ENCODE results near the gene MALAT1.
"Not testable (repeated sequence)": the region's sequence is repeated elsewhere in the genome, so short reads cannot be mapped to it uniquely, and the experiment has no call there.

Gene MALAT1

DNA sequence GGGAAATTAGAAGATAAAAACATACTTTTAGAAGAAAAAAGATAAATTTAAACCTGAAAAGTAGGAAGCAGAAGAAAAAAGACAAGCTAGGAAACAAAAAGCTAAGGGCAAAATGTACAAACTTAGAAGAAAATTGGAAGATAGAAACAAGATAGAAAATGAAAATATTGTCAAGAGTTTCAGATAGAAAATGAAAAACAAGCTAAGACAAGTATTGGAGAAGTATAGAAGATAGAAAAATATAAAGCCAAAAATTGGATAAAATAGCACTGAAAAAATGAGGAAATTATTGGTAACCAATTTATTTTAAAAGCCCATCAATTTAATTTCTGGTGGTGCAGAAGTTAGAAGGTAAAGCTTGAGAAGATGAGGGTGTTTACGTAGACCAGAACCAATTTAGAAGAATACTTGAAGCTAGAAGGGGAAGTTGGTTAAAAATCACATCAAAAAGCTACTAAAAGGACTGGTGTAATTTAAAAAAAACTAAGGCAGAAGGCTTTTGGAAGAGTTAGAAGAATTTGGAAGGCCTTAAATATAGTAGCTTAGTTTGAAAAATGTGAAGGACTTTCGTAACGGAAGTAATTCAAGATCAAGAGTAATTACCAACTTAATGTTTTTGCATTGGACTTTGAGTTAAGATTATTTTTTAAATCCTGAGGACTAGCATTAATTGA is 1.0 kb downstream of the MALAT1 start:
- no peak for DNase-seq

DNA sequence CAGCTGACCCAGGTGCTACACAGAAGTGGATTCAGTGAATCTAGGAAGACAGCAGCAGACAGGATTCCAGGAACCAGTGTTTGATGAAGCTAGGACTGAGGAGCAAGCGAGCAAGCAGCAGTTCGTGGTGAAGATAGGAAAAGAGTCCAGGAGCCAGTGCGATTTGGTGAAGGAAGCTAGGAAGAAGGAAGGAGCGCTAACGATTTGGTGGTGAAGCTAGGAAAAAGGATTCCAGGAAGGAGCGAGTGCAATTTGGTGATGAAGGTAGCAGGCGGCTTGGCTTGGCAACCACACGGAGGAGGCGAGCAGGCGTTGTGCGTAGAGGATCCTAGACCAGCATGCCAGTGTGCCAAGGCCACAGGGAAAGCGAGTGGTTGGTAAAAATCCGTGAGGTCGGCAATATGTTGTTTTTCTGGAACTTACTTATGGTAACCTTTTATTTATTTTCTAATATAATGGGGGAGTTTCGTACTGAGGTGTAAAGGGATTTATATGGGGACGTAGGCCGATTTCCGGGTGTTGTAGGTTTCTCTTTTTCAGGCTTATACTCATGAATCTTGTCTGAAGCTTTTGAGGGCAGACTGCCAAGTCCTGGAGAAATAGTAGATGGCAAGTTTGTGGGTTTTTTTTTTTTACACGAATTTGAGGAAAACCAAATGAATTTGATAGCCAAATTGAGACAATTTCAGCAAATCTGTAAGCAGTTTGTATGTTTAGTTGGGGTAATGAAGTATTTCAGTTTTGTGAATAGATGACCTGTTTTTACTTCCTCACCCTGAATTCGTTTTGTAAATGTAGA is 1.7 kb downstream of the MALAT1 start:
- peak; percentile 71 for DNase-seq

DNA sequence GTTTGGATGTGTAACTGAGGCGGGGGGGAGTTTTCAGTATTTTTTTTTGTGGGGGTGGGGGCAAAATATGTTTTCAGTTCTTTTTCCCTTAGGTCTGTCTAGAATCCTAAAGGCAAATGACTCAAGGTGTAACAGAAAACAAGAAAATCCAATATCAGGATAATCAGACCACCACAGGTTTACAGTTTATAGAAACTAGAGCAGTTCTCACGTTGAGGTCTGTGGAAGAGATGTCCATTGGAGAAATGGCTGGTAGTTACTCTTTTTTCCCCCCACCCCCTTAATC is 2.3 kb downstream of the MALAT1 start:
- DNase-seq = no peak

DNA sequence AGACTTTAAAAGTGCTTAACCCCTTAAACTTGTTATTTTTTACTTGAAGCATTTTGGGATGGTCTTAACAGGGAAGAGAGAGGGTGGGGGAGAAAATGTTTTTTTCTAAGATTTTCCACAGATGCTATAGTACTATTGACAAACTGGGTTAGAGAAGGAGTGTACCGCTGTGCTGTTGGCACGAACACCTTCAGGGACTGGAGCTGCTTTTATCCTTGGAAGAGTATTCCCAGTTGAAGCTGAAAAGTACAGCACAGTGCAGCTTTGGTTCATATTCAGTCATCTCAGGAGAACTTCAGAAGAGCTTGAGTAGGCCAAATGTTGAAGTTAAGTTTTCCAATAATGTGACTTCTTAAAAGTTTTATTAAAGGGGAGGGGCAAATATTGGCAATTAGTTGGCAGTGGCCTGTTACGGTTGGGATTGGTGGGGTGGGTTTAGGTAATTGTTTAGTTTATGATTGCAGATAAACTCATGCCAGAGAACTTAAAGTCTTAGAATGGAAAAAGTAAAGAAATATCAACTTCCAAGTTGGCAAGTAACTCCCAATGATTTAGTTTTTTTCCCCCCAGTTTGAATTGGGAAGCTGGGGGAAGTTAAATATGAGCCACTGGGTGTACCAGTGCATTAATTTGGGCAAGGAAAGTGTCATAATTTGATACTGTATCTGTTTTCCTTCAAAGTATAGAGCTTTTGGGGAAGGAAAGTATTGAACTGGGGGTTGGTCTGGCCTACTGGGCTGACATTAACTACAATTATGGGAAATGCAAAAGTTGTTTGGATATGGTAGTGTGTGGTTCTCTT is 2.8 kb downstream of the MALAT1 start:
- DNase-seq = no peak

DNA sequence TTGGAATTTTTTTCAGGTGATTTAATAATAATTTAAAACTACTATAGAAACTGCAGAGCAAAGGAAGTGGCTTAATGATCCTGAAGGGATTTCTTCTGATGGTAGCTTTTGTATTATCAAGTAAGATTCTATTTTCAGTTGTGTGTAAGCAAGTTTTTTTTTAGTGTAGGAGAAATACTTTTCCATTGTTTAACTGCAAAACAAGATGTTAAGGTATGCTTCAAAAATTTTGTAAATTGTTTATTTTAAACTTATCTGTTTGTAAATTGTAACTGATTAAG is 3.4 kb downstream of the MALAT1 start:
- no peak for DNase-seq

DNA sequence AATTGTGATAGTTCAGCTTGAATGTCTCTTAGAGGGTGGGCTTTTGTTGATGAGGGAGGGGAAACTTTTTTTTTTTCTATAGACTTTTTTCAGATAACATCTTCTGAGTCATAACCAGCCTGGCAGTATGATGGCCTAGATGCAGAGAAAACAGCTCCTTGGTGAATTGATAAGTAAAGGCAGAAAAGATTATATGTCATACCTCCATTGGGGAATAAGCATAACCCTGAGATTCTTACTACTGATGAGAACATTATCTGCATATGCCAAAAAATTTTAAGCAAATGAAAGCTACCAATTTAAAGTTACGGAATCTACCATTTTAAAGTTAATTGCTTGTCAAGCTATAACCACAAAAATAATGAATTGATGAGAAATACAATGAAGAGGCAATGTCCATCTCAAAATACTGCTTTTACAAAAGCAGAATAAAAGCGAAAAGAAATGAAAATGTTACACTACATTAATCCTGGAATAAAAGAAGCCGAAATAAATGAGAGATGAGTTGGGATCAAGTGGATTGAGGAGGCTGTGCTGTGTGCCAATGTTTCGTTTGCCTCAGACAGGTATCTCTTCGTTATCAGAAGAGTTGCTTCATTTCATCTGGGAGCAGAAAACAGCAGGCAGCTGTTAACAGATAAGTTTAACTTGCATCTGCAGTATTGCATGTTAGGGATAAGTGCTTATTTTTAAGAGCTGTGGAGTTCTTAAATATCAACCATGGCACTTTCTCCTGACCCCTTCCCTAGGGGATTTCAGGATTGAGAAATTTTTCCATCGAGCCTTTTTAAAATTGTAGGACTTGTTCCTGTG is 3.9 kb downstream of the MALAT1 start:
- peak; percentile 19 for DNase-seq

DNA sequence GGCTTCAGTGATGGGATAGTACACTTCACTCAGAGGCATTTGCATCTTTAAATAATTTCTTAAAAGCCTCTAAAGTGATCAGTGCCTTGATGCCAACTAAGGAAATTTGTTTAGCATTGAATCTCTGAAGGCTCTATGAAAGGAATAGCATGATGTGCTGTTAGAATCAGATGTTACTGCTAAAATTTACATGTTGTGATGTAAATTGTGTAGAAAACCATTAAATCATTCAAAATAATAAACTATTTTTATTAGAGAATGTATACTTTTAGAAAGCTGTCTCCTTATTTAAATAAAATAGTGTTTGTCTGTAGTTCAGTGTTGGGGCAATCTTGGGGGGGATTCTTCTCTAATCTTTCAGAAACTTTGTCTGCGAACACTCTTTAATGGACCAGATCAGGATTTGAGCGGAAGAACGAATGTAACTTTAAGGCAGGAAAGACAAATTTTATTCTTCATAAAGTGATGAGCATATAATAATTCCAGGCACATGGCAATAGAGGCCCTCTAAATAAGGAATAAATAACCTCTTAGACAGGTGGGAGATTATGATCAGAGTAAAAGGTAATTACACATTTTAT is 4.6 kb downstream of the MALAT1 start:
- DNase-seq = no peak

DNA sequence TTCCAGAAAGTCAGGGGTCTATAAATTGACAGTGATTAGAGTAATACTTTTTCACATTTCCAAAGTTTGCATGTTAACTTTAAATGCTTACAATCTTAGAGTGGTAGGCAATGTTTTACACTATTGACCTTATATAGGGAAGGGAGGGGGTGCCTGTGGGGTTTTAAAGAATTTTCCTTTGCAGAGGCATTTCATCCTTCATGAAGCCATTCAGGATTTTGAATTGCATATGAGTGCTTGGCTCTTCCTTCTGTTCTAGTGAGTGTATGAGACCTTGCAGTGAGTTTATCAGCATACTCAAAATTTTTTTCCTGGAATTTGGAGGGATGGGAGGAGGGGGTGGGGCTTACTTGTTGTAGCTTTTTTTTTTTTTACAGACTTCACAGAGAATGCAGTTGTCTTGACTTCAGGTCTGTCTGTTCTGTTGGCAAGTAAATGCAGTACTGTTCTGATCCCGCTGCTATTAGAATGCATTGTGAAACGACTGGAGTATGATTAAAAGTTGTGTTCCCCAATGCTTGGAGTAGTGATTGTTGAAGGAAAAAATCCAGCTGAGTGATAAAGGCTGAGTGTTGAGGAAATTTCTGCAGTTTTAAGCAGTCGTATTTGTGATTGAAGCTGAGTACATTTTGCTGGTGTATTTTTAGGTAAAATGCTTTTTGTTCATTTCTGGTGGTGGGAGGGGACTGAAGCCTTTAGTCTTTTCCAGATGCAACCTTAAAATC is 5.3 kb downstream of the MALAT1 start:
- DNase-seq = no peak

DNA sequence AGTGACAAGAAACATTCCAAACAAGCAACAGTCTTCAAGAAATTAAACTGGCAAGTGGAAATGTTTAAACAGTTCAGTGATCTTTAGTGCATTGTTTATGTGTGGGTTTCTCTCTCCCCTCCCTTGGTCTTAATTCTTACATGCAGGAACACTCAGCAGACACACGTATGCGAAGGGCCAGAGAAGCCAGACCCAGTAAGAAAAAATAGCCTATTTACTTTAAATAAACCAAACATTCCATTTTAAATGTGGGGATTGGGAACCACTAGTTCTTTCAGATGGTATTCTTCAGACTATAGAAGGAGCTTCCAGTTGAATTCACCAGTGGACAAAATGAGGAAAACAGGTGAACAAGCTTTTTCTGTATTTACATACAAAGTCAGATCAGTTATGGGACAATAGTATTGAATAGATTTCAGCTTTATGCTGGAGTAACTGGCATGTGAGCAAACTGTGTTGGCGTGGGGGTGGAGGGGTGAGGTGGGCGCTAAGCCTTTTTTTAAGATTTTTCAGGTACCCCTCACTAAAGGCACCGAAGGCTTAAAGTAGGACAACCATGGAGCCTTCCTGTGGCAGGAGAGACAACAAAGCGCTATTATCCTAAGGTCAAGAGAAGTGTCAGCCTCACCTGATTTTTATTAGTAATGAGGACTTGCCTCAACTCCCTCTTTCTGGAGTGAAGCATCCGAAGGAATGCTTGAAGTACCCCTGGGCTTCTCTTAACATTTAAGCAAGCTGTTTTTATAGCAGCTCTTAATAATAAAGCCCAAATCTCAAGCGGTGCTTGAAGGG is 6.0 kb downstream of the MALAT1 start:
- no peak for DNase-seq

DNA sequence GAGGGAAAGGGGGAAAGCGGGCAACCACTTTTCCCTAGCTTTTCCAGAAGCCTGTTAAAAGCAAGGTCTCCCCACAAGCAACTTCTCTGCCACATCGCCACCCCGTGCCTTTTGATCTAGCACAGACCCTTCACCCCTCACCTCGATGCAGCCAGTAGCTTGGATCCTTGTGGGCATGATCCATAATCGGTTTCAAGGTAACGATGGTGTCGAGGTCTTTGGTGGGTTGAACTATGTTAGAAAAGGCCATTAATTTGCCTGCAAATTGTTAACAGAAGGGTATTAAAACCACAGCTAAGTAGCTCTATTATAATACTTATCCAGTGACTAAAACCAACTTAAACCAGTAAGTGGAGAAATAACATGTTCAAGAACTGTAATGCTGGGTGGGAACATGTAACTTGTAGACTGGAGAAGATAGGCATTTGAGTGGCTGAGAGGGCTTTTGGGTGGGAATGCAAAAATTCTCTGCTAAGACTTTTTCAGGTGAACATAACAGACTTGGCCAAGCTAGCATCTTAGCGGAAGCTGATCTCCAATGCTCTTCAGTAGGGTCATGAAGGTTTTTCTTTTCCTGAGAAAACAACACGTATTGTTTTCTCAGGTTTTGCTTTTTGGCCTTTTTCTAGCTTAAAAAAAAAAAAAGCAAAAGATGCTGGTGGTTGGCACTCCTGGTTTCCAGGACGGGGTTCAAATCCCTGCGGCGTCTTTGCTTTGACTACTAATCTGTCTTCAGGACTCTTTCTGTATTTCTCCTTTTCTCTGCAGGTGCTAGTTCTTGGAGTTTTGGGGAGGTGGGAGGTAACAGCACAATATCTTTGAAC is 6.8 kb downstream of the MALAT1 start:
- no peak for DNase-seq

DNA sequence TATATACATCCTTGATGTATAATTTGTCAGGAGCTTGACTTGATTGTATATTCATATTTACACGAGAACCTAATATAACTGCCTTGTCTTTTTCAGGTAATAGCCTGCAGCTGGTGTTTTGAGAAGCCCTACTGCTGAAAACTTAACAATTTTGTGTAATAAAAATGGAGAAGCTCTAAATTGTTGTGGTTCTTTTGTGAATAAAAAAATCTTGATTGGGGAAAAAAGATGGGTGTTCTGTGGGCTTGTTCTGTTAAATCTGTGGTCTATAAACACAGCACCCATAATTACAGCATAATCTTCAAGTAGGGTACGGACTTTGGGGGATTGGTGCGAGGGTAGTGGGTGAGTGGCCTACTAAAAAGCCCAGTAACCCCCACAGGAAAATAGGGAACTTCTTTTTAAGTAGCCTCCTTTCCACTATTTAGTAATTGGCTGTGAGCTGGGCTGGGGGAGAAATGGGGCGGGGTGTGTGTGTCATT is 7.5 kb downstream of the MALAT1 start:
- DNase-seq = no peak

DNA sequence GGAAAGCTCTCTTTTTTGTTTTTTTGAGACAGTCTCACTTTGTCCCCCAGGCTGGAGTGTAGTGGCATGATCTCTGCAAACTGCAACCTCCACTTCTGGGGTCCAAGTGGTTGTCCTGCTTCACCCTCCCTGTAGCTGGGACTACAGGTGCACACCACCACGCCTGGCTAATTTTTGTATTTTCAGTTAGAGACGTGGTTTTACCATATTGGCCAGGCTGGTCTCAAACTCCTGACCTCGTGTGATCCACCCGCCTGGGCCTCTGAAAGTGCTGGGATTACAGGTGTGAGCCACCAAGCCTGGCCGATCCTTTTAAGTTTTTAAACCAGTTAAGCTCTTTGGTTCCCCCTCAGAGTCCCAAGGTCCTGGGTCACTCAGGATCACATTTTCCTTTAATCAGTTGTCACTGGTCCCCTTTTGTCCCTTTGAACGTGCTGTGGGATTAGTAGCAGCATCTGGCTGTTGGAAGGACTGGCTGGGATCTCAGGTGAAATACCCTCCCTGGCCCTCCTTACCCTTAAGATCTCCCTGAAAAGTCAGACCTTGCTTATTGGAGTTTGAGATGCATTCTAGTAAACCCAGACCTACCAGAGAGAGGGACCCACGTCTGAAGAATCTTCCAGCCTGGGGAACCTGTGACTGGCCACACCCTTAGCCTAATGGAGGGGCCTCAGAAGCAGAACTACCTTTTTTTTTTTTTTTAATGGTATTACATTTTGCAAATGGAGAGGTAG is 8.1 kb downstream of the MALAT1 start:
- DNase-seq = peak; percentile 90

DNA sequence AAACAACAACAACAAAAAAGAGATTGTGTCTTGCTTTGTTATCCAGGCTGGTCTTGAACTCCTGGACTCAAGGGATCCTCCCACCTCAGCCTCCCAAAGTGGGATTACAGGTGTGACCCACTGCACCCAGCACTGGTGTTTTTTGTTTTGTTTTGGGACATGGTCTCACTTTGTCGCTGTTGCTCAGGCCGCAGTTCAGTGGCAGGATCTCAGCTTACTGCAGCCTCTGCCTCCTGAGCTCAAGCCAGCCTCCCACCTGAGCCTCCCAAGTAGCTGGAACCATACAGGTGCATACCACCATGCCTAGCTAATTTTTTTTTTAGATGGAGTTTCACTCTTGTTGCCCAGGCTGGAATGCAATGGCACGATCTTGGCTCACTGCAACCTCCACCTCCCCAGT is 13.5 kb downstream of the MALAT1 start:
- not testable (repeated sequence) for DNase-seq

DNA sequence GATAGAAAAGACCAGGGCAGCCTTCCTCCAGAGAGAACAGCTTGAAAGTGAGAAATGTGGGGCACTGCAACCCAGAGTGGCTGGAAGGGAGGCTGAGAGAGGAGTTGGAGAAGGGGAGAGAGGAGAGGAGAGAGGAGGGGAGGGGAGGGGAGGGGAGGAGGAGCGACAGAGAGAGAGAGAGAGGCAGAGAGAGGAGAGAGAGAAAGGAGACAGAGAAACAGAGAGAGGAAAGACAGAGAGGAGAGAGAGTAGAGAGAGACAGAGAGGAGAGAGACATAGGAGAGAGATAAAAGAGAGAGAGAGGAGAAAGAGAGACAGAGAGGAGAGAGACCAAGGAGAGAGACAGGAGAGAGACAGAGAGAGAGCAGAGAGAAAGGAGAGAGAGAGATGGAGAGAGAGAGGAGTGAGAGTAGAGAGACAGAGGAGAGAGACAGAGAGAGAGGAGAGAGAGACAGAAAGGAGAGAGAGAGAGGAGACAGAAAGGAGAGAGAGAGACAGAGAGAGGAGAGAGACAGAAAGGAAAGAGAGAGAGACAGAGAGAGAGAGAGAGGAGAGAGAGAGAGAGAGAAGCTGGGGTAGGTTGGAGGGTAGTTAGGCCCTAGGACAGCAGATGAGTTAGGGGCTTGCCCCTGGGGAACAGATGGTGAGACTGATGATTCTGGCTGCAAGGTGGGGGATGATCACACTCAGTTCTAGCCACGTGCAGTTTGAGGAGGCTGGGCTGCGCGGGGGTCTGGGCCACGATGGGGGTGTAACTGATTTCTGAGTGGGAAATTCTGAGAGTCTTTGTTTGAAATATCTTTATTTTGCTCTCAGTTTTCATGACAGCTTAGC is 17.5 kb downstream of the MALAT1 start:
- no peak for DNase-seq

DNA sequence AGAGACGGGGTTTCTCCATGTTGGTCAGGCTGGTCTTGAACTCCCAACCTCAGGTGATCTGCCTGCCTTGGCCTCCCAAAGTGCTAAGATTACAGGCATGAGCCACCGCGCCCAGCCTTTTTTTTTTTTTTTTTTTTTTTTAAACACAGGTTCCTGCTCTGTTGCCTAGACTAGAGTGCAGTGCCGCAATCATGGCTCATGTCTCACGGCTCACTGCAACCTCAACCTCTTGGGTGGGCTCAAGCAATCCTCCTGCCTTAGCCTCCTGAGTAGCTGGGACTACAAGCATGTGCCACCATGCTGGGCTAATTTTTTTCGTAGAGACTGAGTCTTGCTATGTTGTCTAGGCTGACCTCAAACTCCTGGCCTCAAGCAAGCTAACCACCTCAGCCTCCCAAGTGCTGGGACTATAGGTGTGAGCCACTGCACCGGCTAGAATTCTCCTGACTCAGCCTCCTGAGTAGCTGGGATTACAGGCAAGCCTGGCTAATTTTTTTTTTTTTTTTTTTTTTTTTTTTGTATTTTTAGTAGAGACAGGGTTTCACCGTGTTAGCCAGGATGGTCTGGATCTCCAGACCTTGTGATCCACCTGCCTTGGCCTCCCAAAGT is 20.2 kb downstream of the MALAT1 start:
- not testable (repeated sequence) for DNase-seq

DNA sequence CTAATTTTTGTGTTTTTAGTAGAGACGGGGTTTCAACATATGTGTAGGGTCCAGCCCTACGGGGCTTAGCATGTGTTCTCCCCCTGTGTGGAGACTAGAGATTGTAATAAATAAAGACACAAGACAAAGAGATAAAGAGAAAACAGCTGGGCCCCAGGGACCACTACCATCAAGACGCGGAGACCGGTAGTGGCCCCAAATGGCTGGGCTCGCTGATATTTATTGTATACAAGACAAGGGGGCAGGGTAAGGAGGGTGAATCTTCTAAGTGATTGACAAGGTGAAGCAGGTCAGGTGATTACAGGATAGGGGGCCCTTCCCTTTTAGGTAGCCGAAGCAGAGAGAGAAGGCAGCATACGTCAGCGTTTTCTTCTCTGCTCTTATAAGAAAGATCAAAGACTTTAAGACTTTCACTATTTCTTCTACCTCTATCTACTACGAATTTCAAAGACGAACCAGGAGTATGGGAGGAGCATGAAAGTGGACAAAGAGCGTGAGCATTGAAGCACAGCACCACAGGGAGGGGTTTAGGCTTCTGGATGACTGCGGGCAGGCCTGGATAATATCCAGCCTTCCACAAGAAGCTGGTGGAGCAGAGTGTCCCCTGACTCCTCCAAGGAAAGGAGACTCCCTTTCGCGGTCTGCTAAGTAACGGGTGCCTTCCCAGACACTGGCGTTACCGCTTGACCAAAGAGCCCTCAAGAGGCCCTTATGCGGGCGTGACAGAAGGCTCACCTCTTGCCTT is 23.1 kb downstream of the MALAT1 start:
- not testable (repeated sequence) for DNase-seq
